Measurements from ENCODE around the gene KCNQ5.

The KCNQ5 gene

DNA sequence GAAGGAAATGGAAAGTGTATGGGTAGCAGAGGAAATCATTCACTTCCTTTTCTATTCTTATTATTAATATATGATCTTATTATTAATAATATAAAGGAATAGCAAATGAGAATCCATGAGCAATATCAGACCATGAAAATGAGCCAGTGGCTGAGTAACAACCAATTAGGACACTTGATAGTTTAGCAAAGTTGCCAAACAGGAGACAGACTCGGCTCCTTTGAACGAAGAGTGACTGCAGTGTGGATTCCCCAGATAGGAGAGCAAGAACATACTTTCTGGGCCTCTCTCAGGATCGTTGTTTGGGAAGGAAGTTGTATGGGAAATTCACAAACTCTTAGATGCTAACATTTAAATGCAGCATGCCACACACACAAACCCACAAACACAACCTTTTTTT lies 381.4 kb downstream of the KCNQ5 start:
- no peak for DNase-seq (ENCODE audit: low spot score)

- no peak for DNase-seq (ENCODE audit: low spot score)
Measured at GRCh38 chr6:73004231-73004630, 382.4 kb downstream of the KCNQ5 start.

- DNase-seq (ENCODE audit: low spot score), result no peak
Measured at GRCh38 chr6:73004861-73005260, 383.0 kb downstream of the KCNQ5 start.

DNA sequence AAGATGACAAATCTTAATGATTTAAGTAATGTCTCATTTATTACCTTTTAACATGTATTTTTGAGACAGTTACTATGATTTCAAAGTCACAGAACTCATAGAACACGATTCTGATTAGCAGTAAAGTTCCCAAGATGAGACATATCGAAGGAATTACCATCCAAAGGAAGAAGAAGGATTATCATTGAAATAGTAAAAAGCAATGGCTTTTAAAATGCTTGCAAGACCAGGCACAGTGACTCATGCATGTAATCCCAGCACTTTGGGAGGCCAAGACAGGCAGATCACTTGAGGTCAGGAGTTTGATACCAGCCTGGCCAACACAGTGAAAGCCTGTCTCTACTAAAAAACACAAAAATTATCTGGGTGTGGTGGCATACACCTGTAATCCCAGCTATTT lies 384.3 kb downstream of the KCNQ5 start:
- no peak for DNase-seq (ENCODE audit: low spot score)

- no peak for DNase-seq (ENCODE audit: low spot score)
Measured at GRCh38 chr6:73011945-73012344, 390.1 kb downstream of the KCNQ5 start.

GRCh38 chr6:73017476-73017875 lies 395.6 kb downstream of the KCNQ5 start:
- DNase-seq (ENCODE audit: low spot score), result no peak

GRCh38 chr6:73024598-73024997 lies 402.7 kb downstream of the KCNQ5 start:
- DNase-seq (ENCODE audit: low spot score), result no peak

GRCh38 chr6:73027691-73028090 lies 405.8 kb downstream of the KCNQ5 start:
- DNase-seq (ENCODE audit: low spot score), result no peak

GRCh38 chr6:73028124-73028766 lies 406.4 kb downstream of the KCNQ5 start:
- no peak for DNase-seq (ENCODE audit: low spot score)

DNA sequence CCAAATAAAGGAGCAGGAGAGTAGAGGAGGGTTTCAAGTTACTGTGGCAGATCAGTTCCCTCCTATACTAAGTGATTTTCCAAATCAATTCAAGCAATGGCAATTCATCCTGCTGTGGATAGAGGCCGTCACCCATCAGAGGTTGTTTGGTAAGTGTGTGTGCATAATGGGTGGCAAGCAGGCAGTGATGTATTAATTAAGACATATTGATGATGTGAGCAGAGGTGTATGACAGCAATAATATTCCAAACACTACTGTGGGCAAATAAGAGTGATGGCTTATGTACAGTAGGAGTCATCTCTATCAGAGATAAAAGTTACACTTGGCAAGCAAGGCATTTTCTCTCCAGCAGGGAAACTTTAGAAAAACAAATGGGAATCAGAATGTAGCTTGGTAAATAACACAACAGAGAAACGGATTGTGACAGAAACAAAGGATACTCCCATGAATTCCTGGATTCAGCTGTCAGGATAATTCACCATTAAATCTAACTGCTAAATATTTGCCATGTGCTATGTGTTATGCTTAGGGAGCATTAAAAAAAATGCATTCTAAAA lies 407.1 kb downstream of the KCNQ5 start:
- no peak for DNase-seq (ENCODE audit: low spot score)

DNA sequence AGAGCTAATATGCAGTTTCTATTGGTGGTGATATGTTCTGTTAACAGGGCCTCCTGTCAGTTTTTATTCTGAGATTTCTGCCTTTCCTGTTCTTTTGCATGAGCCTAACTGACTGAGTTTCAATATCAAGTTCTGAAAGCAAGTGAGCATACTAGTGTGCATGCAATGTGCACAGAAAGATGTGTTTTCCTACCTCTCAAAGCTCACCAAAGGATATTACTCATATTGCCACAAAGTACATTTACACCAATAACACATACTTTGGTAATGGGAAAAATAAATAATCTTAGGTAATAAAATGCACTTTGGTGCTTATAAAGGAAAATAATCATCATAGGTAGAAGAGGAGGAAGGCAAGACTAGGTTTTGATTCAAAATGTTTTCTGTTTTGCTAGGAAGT lies 408.4 kb downstream of the KCNQ5 start:
- no peak for DNase-seq (ENCODE audit: low spot score)

GRCh38 chr6:73030791-73031782 lies 409.2 kb downstream of the KCNQ5 start:
- DNase-seq (ENCODE audit: low spot score), result no peak

DNA sequence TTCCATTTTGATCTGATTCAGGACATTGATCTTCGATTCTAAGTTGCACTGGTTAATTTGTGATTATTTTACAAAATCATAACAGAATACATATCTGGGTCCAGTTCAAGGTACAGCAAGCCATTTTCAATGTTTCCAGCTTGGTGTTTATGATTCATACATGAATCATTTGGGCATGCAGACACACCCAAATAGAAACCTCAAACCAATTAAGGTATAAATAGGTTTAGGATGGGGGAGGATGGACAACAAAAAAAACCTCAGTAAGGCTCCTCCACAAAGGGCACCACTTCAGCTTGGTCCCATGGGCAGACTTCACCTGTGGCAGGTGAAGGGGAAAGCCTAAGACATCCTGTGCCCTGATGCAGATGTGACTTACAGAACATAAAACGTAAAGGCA lies 410.7 kb downstream of the KCNQ5 start:
- no peak for DNase-seq (ENCODE audit: low spot score)

GRCh38 chr6:73036689-73037088 lies 414.8 kb downstream of the KCNQ5 start:
- DNase-seq (ENCODE audit: low spot score), result no peak

DNA sequence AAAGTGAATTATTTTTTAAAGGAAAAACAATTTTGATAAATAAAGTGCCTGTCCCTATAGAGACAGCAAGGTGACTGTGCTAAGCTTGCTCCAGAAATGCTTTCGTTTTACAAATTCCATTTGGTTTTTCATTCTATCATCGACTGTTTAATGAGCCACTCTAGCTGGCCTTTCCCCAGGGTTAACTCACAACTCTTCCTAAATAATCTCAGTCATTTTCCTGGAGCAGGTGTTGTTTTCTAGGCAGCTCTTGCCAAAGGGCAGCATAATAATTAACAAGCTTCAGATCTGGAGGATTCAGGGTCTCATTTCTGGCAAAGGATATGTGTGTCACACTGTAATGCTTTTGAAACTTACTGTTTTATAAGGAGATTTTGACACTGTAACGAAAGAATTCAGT lies 419.2 kb downstream of the KCNQ5 start:
- no peak for DNase-seq (ENCODE audit: low spot score)

GRCh38 chr6:73042892-73043291 lies 421.0 kb downstream of the KCNQ5 start:
- DNase-seq (ENCODE audit: low spot score), result no peak

DNA sequence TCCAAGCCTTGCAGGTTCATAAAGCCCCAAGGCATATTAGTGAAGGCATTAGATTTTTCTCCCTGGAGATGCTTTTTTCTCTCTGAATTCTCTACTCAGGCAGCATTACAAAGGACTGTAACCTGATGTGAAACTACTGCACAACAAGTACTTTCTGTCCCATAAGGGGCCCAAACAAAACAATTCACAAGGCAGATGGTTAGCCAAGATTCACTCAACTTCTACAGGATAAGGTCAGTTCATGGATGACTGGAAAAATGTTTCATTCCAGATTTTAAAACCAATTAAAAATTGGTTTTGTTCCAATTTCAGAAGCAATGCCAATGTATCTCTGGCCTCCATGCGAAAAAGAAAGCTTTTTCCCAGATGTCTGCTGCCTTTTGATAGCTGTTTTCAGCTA lies 421.6 kb downstream of the KCNQ5 start:
- DNase-seq (ENCODE audit: low spot score), result no peak

DNA sequence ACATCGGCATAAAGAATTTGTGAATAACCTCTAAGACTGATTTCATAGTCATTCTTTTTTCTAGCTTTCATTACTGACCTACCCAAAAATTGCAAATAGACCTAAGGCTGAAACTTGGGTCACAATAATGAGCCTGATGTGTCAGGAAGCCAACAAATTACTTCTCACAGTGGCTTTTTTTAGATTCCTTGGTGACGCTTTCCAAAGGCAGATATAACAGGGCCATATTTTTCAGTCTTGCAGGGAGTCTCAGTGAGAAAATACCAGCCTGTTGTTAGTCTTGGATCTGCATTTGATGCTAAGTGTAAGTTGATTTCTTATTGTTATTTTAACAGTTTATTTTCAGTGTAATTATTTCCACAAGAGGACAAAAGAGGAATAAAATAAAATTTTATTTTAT lies 423.7 kb downstream of the KCNQ5 start:
- DNase-seq (ENCODE audit: low spot score), result no peak

GRCh38 chr6:73047801-73048200 lies 425.9 kb downstream of the KCNQ5 start:
- DNase-seq (ENCODE audit: low spot score), result no peak

GRCh38 chr6:73049971-73050594 lies 428.2 kb downstream of the KCNQ5 start:
- DNase-seq (ENCODE audit: low spot score), result no peak

GRCh38 chr6:73050706-73051105 lies 428.8 kb downstream of the KCNQ5 start:
- no peak for DNase-seq (ENCODE audit: low spot score)

- no peak for DNase-seq (ENCODE audit: low spot score)
Measured at GRCh38 chr6:73051147-73051546, 429.3 kb downstream of the KCNQ5 start.

DNA sequence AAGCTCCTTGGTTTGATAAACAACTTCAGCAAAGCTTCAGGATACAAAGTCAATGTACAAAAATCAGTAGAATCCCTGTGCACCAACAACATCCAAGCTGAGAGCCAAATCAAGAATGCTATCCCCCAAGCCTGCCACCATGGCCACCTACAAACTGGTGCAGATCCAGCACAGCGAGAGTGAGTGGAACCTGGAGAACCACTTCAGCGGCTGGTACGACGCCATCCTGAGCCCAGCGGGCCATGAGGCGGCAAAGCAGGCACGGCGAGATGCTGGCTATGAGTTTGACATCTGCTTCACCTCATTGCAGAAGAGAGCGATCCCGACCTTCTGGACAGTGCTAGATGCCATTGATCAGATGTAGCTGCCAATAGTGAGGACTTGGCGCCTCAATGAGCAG lies 433.1 kb downstream of the KCNQ5 start:
- DNase-seq (ENCODE audit: low spot score), result no peak
